Neural progenitor cell (in vitro differentiated cells): ENCODE results near the gene PEPD.

ENCODE experiments used
- EZH2 ChIP-seq: fragments of 200-600 bp; sonication (generic); IDR thresholded peaks from 2 replicates; pipeline ENCODE4 v1.6.1; 2017; ENCODE audit warnings: antibody characterized with exemption, mild to moderate bottlenecking, moderate library complexity
- TF ChIP-seq, protein P1 (sequence below): fragments of 200-600 bp; sonication (generic); IDR thresholded peaks from 2 replicates; pipeline ENCODE4 v1.5.1; 2017; ENCODE audit warnings: antibody characterized with exemption, mild to moderate bottlenecking

DNA sequence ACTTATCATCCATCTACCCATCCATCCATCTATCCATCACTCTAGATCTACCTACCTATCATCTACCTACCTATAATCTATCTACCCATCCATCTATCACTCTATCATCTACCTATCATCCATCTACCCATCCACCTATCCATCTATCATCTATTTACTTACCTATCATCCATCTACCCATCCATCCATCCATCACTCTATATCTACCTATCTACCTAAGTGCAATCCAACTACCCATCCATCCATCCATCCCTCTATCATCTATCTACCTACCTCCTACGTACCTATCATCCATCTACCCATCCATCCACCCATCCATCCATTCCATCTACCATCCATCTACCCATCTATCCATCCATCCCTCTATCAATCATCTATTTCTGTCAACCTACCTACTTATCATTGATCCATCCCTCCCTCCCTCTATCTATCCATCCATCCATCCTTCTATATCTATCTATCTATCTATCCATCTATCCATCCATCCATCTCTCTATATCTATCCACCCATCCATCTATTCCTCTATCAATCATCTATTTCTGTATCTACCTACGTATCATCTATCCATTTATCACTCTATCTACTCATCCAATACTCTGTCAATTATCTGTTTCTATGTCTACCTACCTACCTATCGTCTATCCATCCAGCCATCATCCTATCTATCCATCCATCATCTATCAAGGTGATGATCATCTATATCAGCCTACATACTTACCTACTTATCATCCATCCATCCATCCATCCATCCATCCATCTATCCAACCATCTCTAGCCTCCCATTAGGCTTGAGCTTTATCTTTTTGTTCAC is 99.0 kb downstream of the PEPD start:
- TF ChIP-seq, protein P1, sequence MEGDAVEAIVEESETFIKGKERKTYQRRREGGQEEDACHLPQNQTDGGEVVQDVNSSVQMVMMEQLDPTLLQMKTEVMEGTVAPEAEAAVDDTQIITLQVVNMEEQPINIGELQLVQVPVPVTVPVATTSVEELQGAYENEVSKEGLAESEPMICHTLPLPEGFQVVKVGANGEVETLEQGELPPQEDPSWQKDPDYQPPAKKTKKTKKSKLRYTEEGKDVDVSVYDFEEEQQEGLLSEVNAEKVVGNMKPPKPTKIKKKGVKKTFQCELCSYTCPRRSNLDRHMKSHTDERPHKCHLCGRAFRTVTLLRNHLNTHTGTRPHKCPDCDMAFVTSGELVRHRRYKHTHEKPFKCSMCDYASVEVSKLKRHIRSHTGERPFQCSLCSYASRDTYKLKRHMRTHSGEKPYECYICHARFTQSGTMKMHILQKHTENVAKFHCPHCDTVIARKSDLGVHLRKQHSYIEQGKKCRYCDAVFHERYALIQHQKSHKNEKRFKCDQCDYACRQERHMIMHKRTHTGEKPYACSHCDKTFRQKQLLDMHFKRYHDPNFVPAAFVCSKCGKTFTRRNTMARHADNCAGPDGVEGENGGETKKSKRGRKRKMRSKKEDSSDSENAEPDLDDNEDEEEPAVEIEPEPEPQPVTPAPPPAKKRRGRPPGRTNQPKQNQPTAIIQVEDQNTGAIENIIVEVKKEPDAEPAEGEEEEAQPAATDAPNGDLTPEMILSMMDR, result no peak
- no peak for TF ChIP-seq EZH2
